Stimulated activated CD8-positive, alpha-beta memory T cell treated with anti-CD3 and anti-CD28 coated beads, Interleukin-2, amount 100 ng/mL, for 48 hours (primary cell): Measurements from ENCODE around the gene CCSER1.
"Not testable (repeated sequence)": the region's sequence is repeated elsewhere in the genome, so short reads cannot be mapped to it uniquely, and the experiment has no call there.

ENCODE experiments used
- DNase-seq, 2 donors: peaks; one replicate each; pipeline ENCODE4 v3.0.0-alpha.2; 2020; ENCODE audit warnings: low read depth in 2 of 2

Gene CCSER1

GRCh38 chr4:91037951-91038350 lies 910.8 kb downstream of the CCSER1 start:
- no peak for DNase-seq

- DNase-seq: no peak
Measured at GRCh38 chr4:91057871-91058270, 930.7 kb downstream of the CCSER1 start.

GRCh38 chr4:91058345-91058744 lies 931.2 kb downstream of the CCSER1 start:
- DNase-seq: no peak

GRCh38 chr4:91064157-91064853 lies 937.1 kb downstream of the CCSER1 start:
- DNase-seq: no peak

- DNase-seq: no peak
Measured at GRCh38 chr4:91065117-91065516, 937.9 kb downstream of the CCSER1 start.

- no peak for DNase-seq
Measured at GRCh38 chr4:91070736-91071135, 943.5 kb downstream of the CCSER1 start.

GRCh38 chr4:91076147-91076546 lies 949.0 kb downstream of the CCSER1 start:
- no peak for DNase-seq

- DNase-seq: no peak
Measured at GRCh38 chr4:91085961-91086360, 958.8 kb downstream of the CCSER1 start.

GRCh38 chr4:91087743-91088142 lies 960.5 kb downstream of the CCSER1 start:
- DNase-seq: no peak

- no peak for DNase-seq
Measured at GRCh38 chr4:91089178-91089577, 962.0 kb downstream of the CCSER1 start.

GRCh38 chr4:91092398-91092980 lies 965.3 kb downstream of the CCSER1 start:
- DNase-seq: no peak

GRCh38 chr4:91094220-91094619 lies 967.0 kb downstream of the CCSER1 start:
- DNase-seq: not testable (repeated sequence)

GRCh38 chr4:91099666-91100065 lies 972.5 kb downstream of the CCSER1 start:
- DNase-seq: no peak

GRCh38 chr4:91108751-91109150 lies 981.6 kb downstream of the CCSER1 start:
- no peak for DNase-seq

- DNase-seq: no peak
Measured at GRCh38 chr4:91111556-91111955, 984.4 kb downstream of the CCSER1 start.

- no peak for DNase-seq
Measured at GRCh38 chr4:91113130-91113706, 986.0 kb downstream of the CCSER1 start.

- no peak for DNase-seq
Measured at GRCh38 chr4:91114386-91114785, 987.2 kb downstream of the CCSER1 start.

GRCh38 chr4:91116861-91117260 lies 989.7 kb downstream of the CCSER1 start:
- no peak for DNase-seq

- DNase-seq: no peak
Measured at GRCh38 chr4:91118597-91118996, 991.4 kb downstream of the CCSER1 start.

- no peak for DNase-seq
Measured at GRCh38 chr4:91123742-91124141, 996.5 kb downstream of the CCSER1 start.

GRCh38 chr4:91127192-91127591 lies 1000.0 kb downstream of the CCSER1 start:
- DNase-seq: no peak

- DNase-seq: no peak
Measured at GRCh38 chr4:91127831-91128230, 1000.6 kb downstream of the CCSER1 start.

- no peak for DNase-seq
Measured at GRCh38 chr4:91128519-91128918, 1001.3 kb downstream of the CCSER1 start.
